DLD1 (cell line): ENCODE data around the gene HOXD11.

Experiments
- in situ Hi-C: cut with HindIII; loops from 2 replicates; pipeline ENCODE4 v1.10.0; 2017; ENCODE audit warnings: low sequenced_read_pairs

Gene HOXD11

GRCh38 chr2:176157499-176158185, 50.6 kb downstream of the HOXD11 start:
- in situ Hi-C loops: no loop called here

GRCh38 chr2:176158186-176158591, 51.1 kb downstream of the HOXD11 start:
- in situ Hi-C loops: no loop called here

GRCh38 chr2:176158855-176159662, 52.0 kb downstream of the HOXD11 start:
- in situ Hi-C loops: no loop called here
